ENCODE data around the gene PCDHGA3.

DNA sequence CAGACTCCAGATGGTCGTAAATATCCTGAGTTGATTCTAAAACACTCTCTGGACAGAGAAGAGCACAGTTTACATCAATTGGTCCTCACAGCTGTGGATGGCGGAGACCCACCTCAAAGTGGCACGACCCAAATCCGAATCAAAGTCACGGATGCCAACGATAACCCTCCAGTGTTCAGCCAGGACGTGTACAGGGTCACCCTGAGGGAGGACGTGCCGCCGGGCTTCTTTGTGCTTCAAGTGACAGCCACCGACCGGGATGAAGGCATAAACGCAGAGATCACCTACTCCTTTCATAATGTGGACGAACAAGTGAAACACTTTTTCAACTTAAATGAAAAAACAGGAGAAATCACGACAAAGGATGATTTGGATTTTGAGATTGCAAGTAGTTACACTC lies 17.1 kb downstream of the PCDHGA3 start:
- TF ChIP-seq, protein P1, sequence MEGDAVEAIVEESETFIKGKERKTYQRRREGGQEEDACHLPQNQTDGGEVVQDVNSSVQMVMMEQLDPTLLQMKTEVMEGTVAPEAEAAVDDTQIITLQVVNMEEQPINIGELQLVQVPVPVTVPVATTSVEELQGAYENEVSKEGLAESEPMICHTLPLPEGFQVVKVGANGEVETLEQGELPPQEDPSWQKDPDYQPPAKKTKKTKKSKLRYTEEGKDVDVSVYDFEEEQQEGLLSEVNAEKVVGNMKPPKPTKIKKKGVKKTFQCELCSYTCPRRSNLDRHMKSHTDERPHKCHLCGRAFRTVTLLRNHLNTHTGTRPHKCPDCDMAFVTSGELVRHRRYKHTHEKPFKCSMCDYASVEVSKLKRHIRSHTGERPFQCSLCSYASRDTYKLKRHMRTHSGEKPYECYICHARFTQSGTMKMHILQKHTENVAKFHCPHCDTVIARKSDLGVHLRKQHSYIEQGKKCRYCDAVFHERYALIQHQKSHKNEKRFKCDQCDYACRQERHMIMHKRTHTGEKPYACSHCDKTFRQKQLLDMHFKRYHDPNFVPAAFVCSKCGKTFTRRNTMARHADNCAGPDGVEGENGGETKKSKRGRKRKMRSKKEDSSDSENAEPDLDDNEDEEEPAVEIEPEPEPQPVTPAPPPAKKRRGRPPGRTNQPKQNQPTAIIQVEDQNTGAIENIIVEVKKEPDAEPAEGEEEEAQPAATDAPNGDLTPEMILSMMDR (IDR thresholded peaks at IDR 0.05), result no peak
- TF ChIP-seq RAD21 (IDR thresholded peaks at IDR 0.05; ENCODE audit: low read length) (no peak), USF1 (IDR thresholded peaks at IDR 0.05; ENCODE audit: borderline replicate concordance, low read depth) (no peak)

Measured in SK-N-SH (cell line).